ENCODE results near the gene PEX26.

GRCh38 chr22:18109410-18110193 lies 31.8 kb downstream of the PEX26 start:
- TF ChIP-seq, protein P1, sequence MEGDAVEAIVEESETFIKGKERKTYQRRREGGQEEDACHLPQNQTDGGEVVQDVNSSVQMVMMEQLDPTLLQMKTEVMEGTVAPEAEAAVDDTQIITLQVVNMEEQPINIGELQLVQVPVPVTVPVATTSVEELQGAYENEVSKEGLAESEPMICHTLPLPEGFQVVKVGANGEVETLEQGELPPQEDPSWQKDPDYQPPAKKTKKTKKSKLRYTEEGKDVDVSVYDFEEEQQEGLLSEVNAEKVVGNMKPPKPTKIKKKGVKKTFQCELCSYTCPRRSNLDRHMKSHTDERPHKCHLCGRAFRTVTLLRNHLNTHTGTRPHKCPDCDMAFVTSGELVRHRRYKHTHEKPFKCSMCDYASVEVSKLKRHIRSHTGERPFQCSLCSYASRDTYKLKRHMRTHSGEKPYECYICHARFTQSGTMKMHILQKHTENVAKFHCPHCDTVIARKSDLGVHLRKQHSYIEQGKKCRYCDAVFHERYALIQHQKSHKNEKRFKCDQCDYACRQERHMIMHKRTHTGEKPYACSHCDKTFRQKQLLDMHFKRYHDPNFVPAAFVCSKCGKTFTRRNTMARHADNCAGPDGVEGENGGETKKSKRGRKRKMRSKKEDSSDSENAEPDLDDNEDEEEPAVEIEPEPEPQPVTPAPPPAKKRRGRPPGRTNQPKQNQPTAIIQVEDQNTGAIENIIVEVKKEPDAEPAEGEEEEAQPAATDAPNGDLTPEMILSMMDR (optimal IDR thresholded peaks at IDR 0.05 in 1 of 3, IDR thresholded peaks at IDR 0.05 in 1 of 3, conservative IDR thresholded peaks at IDR 0.05 in 1 of 3; ENCODE audit: extremely low read depth in 1 of 3, insufficient read depth in 2 of 3, low read length in 3 of 3) = no peak
- no peak for TF ChIP-seq EZH2 (IDR thresholded peaks at IDR 0.05; ENCODE audit: low read length)

Measured in keratinocyte (primary cell).